Natural killer cell (primary cell): ENCODE measurements around the gene METTL26. TPM values are rescaled to one million over a fixed set of nuclear protein-coding genes. Genes with fewer than 3 reads are reported as not detected.
A peak's percentile ranks its signal among the peaks of the same experiment; 100 is the strongest.

ENCODE experiments used
- ATAC-seq, 3 donors: fragments of 150-1000 bp in 2 of 3; fragments of 200-7000 bp in 1 of 3; cut with Tn5 transposase; 1 replicate in 1 of 3; 2 replicates in 2 of 3; pipeline ENCODE4 v1.10.0; 2021; ENCODE audit warnings: mild to moderate bottlenecking in 2 of 3, moderate library complexity in 2 of 3
- DNase-seq, 2 donors: peaks; one replicate each; pipeline versions ENCODE4 v3.0.0 to v3.0.0-alpha.2; 2013 to 2021; ENCODE audit warnings: mixed read lengths in 1 of 2
- H3K27ac ChIP-seq: one replicate; pipeline ENCODE4 v1.5.1; 2013; ENCODE audit warnings: mild to moderate bottlenecking, low read length
- H3K27me3 ChIP-seq: one replicate; pipeline ENCODE4 v1.6.1; 2013; ENCODE audit warnings: low read length; ENCODE audit not compliant: control insufficient read depth, insufficient read depth
- H3K36me3 ChIP-seq: one replicate; pipeline ENCODE4 v1.6.1; 2013; ENCODE audit warnings: low read length; ENCODE audit not compliant: control insufficient read depth, insufficient read depth
- H3K4me1 ChIP-seq: one replicate; pipeline ENCODE4 v1.6.1; 2013; ENCODE audit warnings: low read length; ENCODE audit not compliant: control insufficient read depth, insufficient read depth
- H3K4me3 ChIP-seq: one replicate; pipeline ENCODE4 v1.5.1; 2013; ENCODE audit warnings: low read length
- H3K9me3 ChIP-seq: one replicate; pipeline ENCODE4 v1.6.1; 2013; ENCODE audit warnings: low read length; ENCODE audit not compliant: control insufficient read depth, insufficient read depth
- H3K27ac Mint-ChIP-seq, 2 donors: one replicate each; pipeline ENCODE4 v1.8.0; 2022; ENCODE audit warnings: mild to moderate bottlenecking in 2 of 2, mixed read lengths in 2 of 2, moderate library complexity in 1 of 2
- H3K27me3 Mint-ChIP-seq, 2 donors: one replicate each; pipeline ENCODE4 v1.8.0; 2022; ENCODE audit warnings: low read depth in 2 of 2, mixed read lengths in 2 of 2
- H3K36me3 Mint-ChIP-seq: one replicate; pipeline ENCODE4 v1.8.0; 2022; ENCODE audit warnings: mixed read lengths
- H3K4me1 Mint-ChIP-seq, 2 donors: one replicate each; pipeline ENCODE4 v1.8.0; 2022; ENCODE audit warnings: mixed read lengths in 2 of 2
- H3K4me3 Mint-ChIP-seq: one replicate; pipeline ENCODE4 v1.8.0; 2022; ENCODE audit warnings: mild to moderate bottlenecking, moderate library complexity, mixed read lengths
- H3K9me3 Mint-ChIP-seq, 2 donors: one replicate each; pipeline ENCODE4 v1.8.0; 2022; ENCODE audit warnings: mixed read lengths in 2 of 2
- WGBS: methylation state at CpG from one replicate; pipeline ENCODE4 v1.1.7; 2013; ENCODE audit warnings: missing lambda C conversion rate; ENCODE audit not compliant: insufficient coverage; 5-methylcytosine and 5-hydroxymethylcytosine counted together
- intact Hi-C: fragments of 100-400 bp; cut with micrococcal nuclease; formaldehyde crosslinking; loops from one replicate; pipeline ENCODE4 v1.14.2; 2022
- total RNA-seq, 4 donors: library from RNA; stranded (reverse); fragments of 120-200 nt in 1 of 4; gene quantifications; one replicate each; pipeline versions ENCODE4 v1.2.3 to v1.2.4, GENCODE V29; 2013 to 2022
- TF ChIP-seq, protein P1 (sequence below): fragments of 200-600 bp; IDR thresholded peaks from one replicate; pipeline ENCODE4 v1.8.0; 2022; ENCODE audit warnings: antibody characterized with exemption

Gene METTL26
- total RNA-seq, 3 donors from 2014 or later (not counting 1 experiment from before 2014, with no cell fraction given): 33.7 to 36.3 (median 36.1) TPM

DNA sequence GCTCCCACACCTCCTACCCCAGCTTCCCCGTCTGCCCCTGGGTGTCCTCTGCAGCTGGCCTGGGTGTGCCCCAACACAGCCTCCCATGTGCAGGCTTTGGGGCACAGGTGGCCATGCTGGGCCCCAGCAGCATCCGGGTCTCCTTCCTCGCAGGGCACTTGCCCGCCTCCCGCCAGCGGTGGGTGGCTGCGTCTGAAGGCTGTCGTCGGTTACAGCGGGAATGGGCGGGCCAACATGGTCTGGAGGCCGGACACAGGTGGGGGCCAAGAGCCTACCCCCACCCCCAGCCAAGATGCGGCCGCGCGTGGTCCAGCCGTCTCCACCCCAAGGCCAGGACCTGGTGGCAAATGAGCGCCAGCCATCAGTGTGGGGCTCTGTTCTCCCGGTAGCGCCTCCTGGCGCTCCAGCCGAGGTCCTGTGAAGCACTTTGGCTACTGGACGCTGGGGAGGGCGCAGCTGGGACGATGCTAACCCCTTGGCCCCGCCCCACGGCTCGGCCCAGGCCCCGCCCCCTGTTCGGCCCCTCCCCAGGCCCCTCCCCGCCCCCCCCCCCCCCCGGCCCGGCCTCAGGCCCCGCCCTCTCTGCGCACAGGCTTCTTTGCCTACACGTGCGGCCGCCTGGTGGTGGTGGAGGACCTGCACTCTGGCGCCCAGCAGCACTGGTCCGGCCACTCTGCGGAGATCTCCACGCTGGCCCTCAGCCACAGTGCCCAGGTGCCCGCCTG lies 24.5 kb upstream of the METTL26 start:
- Histone ChIP-seq H3K36me3 (no peaks in the 10 kb centered on the region), H3K9me3 (no peaks in the 10 kb centered on the region), H3K27ac (peak overlapping the region; percentile 37), H3K4me1 (peaks cover 18% of the 10 kb centered on the region), H3K27me3 (no peaks in the 10 kb centered on the region), H3K4me3 (peak overlapping the region; percentile 10)
- H3K27me3 Mint-ChIP-seq: no peaks in the 10 kb centered on the region
- H3K4me3 Mint-ChIP-seq: peak overlapping the region; percentile 53
- peak; percentile 88 to 94 (median 88) for ATAC-seq
- TF ChIP-seq, protein P1, sequence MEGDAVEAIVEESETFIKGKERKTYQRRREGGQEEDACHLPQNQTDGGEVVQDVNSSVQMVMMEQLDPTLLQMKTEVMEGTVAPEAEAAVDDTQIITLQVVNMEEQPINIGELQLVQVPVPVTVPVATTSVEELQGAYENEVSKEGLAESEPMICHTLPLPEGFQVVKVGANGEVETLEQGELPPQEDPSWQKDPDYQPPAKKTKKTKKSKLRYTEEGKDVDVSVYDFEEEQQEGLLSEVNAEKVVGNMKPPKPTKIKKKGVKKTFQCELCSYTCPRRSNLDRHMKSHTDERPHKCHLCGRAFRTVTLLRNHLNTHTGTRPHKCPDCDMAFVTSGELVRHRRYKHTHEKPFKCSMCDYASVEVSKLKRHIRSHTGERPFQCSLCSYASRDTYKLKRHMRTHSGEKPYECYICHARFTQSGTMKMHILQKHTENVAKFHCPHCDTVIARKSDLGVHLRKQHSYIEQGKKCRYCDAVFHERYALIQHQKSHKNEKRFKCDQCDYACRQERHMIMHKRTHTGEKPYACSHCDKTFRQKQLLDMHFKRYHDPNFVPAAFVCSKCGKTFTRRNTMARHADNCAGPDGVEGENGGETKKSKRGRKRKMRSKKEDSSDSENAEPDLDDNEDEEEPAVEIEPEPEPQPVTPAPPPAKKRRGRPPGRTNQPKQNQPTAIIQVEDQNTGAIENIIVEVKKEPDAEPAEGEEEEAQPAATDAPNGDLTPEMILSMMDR: peak; percentile 57
- H3K27ac Mint-ChIP-seq: peak overlapping the region; percentile 29 to 59
- peak; percentile 74 to 81 for DNase-seq
- WGBS: 18% methylated on average over 35 of the region's 43 CpGs
- intact Hi-C loops: loop anchor here (5.0 kb wide), 1 partner anchor 268 kb away; no protein-coding TSS in a partner anchor
- H3K9me3 Mint-ChIP-seq: no peaks in the 10 kb centered on the region
- H3K4me1 Mint-ChIP-seq: peaks cover 4 to 13% of the 10 kb centered on the region in 2 donors
- H3K36me3 Mint-ChIP-seq: no peaks in the 10 kb centered on the region

GRCh38 chr16:660132-660458 lies 24.0 kb upstream of the METTL26 start:
- Mint-ChIP-seq H3K36me3 (no peaks in the 10 kb centered on the region), H3K4me1 (peaks cover 4 to 13% of the 10 kb centered on the region in 2 donors), H3K4me3 (no peak overlapping the region), H3K9me3 (no peaks in the 10 kb centered on the region), H3K27ac (peak overlapping the region in 1 of 2 donors; percentile 27), H3K27me3 (no peaks in the 10 kb centered on the region)
- H3K27ac ChIP-seq: peak overlapping the region; percentile 37
- no peak for DNase-seq
- no peak overlapping the region for H3K4me3 ChIP-seq
- H3K36me3 ChIP-seq: no peaks in the 10 kb centered on the region
- H3K9me3 ChIP-seq: no peaks in the 10 kb centered on the region
- TF ChIP-seq, protein P1: no peak
- H3K27me3 ChIP-seq: no peaks in the 10 kb centered on the region
- no peak for ATAC-seq
- H3K4me1 ChIP-seq: peaks cover 18% of the 10 kb centered on the region
- 65% methylated on average over 6 of the region's 6 CpGs for WGBS
- intact Hi-C loops: loop anchor here (5.0 kb wide), 1 partner anchor 268 kb away; no protein-coding TSS in a partner anchor

DNA sequence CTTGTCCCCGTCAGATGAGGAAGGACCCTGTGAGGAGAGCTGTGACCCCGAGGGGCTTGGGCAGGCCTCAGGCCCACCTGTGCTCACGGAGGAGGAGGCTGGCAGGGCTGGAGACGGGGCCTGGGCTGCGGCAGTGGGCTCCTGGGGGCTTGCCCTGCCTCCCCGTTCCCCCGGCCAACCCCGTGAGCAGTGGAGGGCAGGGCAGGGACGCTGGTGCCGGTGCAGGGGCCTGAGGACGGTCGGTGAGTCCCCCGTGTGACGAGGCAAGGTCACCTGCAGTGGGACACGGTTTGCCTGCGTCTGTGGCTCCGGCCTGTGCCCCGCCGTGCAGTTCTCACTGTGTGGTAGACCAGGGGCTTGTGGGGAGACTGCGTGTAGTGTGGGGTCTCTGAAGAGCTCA lies 23.5 kb upstream of the METTL26 start:
- H3K9me3 Mint-ChIP-seq: no peaks in the 10 kb centered on the region
- Histone ChIP-seq H3K27ac (no peak overlapping the region), H3K4me1 (peaks cover 18% of the 10 kb centered on the region)

More for the DNA sequence above, 23.5 kb upstream of the METTL26 start:
- H3K27me3 ChIP-seq: no peaks in the 10 kb centered on the region
- no peak for ATAC-seq
- peaks cover 4 to 13% of the 10 kb centered on the region in 2 donors for H3K4me1 Mint-ChIP-seq
- no peaks in the 10 kb centered on the region for H3K9me3 ChIP-seq
- no peak for DNase-seq
- H3K4me3 ChIP-seq: no peak overlapping the region
- WGBS: 87% methylated on average over 20 of the region's 20 CpGs
- intact Hi-C loops: loop anchor here (5.0 kb wide), 1 partner anchor 267 kb away; no protein-coding TSS in a partner anchor
- no peak overlapping the region for H3K27ac Mint-ChIP-seq
- TF ChIP-seq, protein P1: no peak
- H3K36me3 ChIP-seq: no peaks in the 10 kb centered on the region
- no peaks in the 10 kb centered on the region for H3K36me3 Mint-ChIP-seq
- no peaks in the 10 kb centered on the region for H3K27me3 Mint-ChIP-seq
- H3K4me3 Mint-ChIP-seq: no peak overlapping the region
